HEK293 (cell line): ENCODE results near the gene SLC22A14.

Experiments used
- CTCF ChIA-PET: fragments of 350-600 bp; formaldehyde crosslinking; extraction: SDS; loops from one replicate; lab custom pipeline; 2021; ENCODE audit warnings: antibody characterized with exemption; lab: Yijun Ruan, JAX
- POLR2A ChIA-PET: fragments of 300-600 bp; formaldehyde crosslinking; extraction: SDS; loops from one replicate; lab custom pipeline; 2020; ENCODE audit warnings: antibody characterized with exemption, inconsistent platforms; lab: Yijun Ruan, JAX
- H3K27ac ChIP-seq: fragments of 200-500 bp; sonication (Bioruptor generic); 2 replicates; pipeline ENCODE4 v1.5.1; 2014; ENCODE audit warnings: low read depth, low read length, control low read depth, inconsistent platforms; ENCODE audit errors: extremely low read depth
- H3K36me3 ChIP-seq, 2 experiments: fragments of 200-500 bp in 1 of 2; sonication (Bioruptor generic) in 1 of 2; 1 replicate in 1 of 2; 2 replicates in 1 of 2; pipeline ENCODE4 v1.5.1; 2014 to 2017; ENCODE audit warnings: inconsistent platforms in 2 of 2, low read length in 2 of 2; ENCODE audit not compliant: control insufficient read depth in 2 of 2, insufficient read depth in 1 of 2
- H3K4me1 ChIP-seq: fragments of 200-500 bp; sonication (Bioruptor generic); 2 replicates; pipeline ENCODE4 v1.5.1; 2014; ENCODE audit warnings: mild to moderate bottlenecking, low read length, inconsistent platforms; ENCODE audit not compliant: control insufficient read depth, insufficient read depth
- H3K4me3 ChIP-seq: 2 replicates; pipeline ENCODE4 v1.5.1; 2011; ENCODE audit warnings: low read depth, mild to moderate bottlenecking, control low read depth, low read length, moderate library complexity
- H3K9me3 ChIP-seq: fragments of 200-500 bp; sonication (Bioruptor generic); 2 replicates; pipeline ENCODE4 v1.5.1; 2014; ENCODE audit warnings: low read depth, low read length, inconsistent platforms; ENCODE audit not compliant: control insufficient read depth, insufficient read depth
- CTCF ChIP-seq: fragments of 450-650 bp; formaldehyde crosslinking; IDR thresholded peaks from 2 replicates; pipeline ENCODE4 v1.5.1; 2016; ENCODE audit warnings: missing biosample characterization, missing genetic modification characterization
- HIC1 ChIP-seq: fragments of 450-650 bp; formaldehyde crosslinking; IDR thresholded peaks from 2 replicates; pipeline ENCODE4 v1.5.1; 2016; ENCODE audit warnings: missing biosample characterization, missing genetic modification characterization
- PRDM1 ChIP-seq: fragments of 450-650 bp; formaldehyde crosslinking; IDR thresholded peaks from 2 replicates; pipeline ENCODE4; 2016; ENCODE audit warnings: missing biosample characterization, missing genetic modification characterization
- SP3 ChIP-seq: fragments of 450-650 bp; formaldehyde crosslinking; IDR thresholded peaks from 2 replicates; pipeline ENCODE4 v1.5.1; 2016; ENCODE audit warnings: missing biosample characterization, missing genetic modification characterization
- YY2 ChIP-seq: fragments of 450-650 bp; formaldehyde crosslinking; IDR thresholded peaks from 2 replicates; pipeline ENCODE4 v1.5.1; 2016; ENCODE audit warnings: missing biosample characterization, missing genetic modification characterization
- ZBTB26 ChIP-seq: fragments of 450-650 bp; formaldehyde crosslinking; optimal IDR thresholded peaks from 2 replicates; pipeline ENCODE3; 2016; ENCODE audit warnings: missing biosample characterization, mild to moderate bottlenecking, missing genetic modification characterization
- ZBTB6 ChIP-seq: fragments of 450-650 bp; formaldehyde crosslinking; IDR thresholded peaks from 2 replicates; pipeline ENCODE4 v1.5.1; 2017; ENCODE audit warnings: missing biosample characterization, missing genetic modification characterization
- ZFP37 ChIP-seq: fragments of 450-650 bp; formaldehyde crosslinking; IDR thresholded peaks from 2 replicates; pipeline ENCODE4 v1.5.1; 2016; ENCODE audit warnings: missing biosample characterization, missing genetic modification characterization
- ZNF112 ChIP-seq: fragments of 450-650 bp; formaldehyde crosslinking; IDR thresholded peaks from 2 replicates; pipeline ENCODE4 v1.5.0; 2017; ENCODE audit warnings: missing biosample characterization, missing genetic modification characterization
- ZNF114 ChIP-seq: fragments of 450-650 bp; formaldehyde crosslinking; IDR thresholded peaks from 2 replicates; pipeline ENCODE4 v1.5.0; 2017; ENCODE audit warnings: missing biosample characterization, missing genetic modification characterization
- ZNF23 ChIP-seq: fragments of 450-650 bp; formaldehyde crosslinking; IDR thresholded peaks from 2 replicates; pipeline ENCODE4 v1.5.1; 2016; ENCODE audit warnings: missing biosample characterization, missing genetic modification characterization, borderline replicate concordance
- ZNF362 ChIP-seq: fragments of 450-650 bp; formaldehyde crosslinking; IDR thresholded peaks from 2 replicates; pipeline ENCODE4 v1.5.1; 2016; ENCODE audit warnings: missing biosample characterization, missing genetic modification characterization
- ZNF48 ChIP-seq: fragments of 450-650 bp; formaldehyde crosslinking; IDR thresholded peaks from 2 replicates; pipeline ENCODE4 v1.5.1; 2016; ENCODE audit warnings: missing biosample characterization, missing genetic modification characterization
- ZNF501 ChIP-seq: fragments of 450-650 bp; formaldehyde crosslinking; IDR thresholded peaks from 2 replicates; pipeline ENCODE4 v1.5.1; 2016; ENCODE audit warnings: missing biosample characterization, missing genetic modification characterization
- ZNF549 ChIP-seq: fragments of 450-650 bp; IDR thresholded peaks from 2 replicates; pipeline ENCODE4 v1.5.1; 2018; ENCODE audit warnings: missing biosample characterization, missing genetic modification characterization, mild to moderate bottlenecking, inconsistent platforms, moderate library complexity
- ZNF645 ChIP-seq: fragments of 450-650 bp; formaldehyde crosslinking; IDR thresholded peaks from 2 replicates; pipeline ENCODE4; 2016; ENCODE audit warnings: missing biosample characterization, missing genetic modification characterization
- ZNF791 ChIP-seq: fragments of 450-650 bp; formaldehyde crosslinking; IDR thresholded peaks from 2 replicates; pipeline ENCODE4 v1.5.1; 2016; ENCODE audit warnings: missing biosample characterization, missing genetic modification characterization
- ZSCAN5A ChIP-seq: fragments of 450-650 bp; formaldehyde crosslinking; IDR thresholded peaks from 2 replicates; pipeline ENCODE4 v1.5.1; 2016; ENCODE audit warnings: missing biosample characterization, missing genetic modification characterization

Gene SLC22A14

GRCh38 chr3:38250198-38250597 lies 31.9 kb upstream of the SLC22A14 start (continued):
- no peak for TF ChIP-seq HIC1 (tag by site-specific recombination)
- TF ChIP-seq ZNF501 (tag by site-specific recombination): no peak
- no peak for TF ChIP-seq YY2 (tag by site-specific recombination)
- no peak for TF ChIP-seq ZNF791 (tag by site-specific recombination)
- no peak for TF ChIP-seq ZBTB26 (tag by site-specific recombination)
- TF ChIP-seq CTCF (tag by site-specific recombination): no peak
- no peak for TF ChIP-seq ZFP37 (tag by site-specific recombination)
- TF ChIP-seq ZNF114 (tag by site-specific recombination): no peak
- no peak for TF ChIP-seq ZNF23 (tag by site-specific recombination)

- TF ChIP-seq ZSCAN5A (tag by site-specific recombination): no peak
- TF ChIP-seq ZNF549 (tag by site-specific recombination): no peak
- TF ChIP-seq PRDM1 (tag by site-specific recombination): no peak
- no peak for TF ChIP-seq SP3 (tag by site-specific recombination)
- TF ChIP-seq ZNF362 (tag by site-specific recombination): no peak
- TF ChIP-seq ZBTB6: no peak
- no peak for TF ChIP-seq ZNF645 (tag by site-specific recombination)
- no peak for TF ChIP-seq ZNF48 (tag by site-specific recombination)
- no peak for TF ChIP-seq ZNF112
- POLR2A ChIA-PET: no interaction called here
- Histone ChIP-seq H3K4me3 (no peak overlapping the region), H3K27ac (no peak overlapping the region), H3K9me3 (no peaks in the 10 kb centered on the region), H3K4me1 (no peaks in the 10 kb centered on the region), H3K36me3 (peaks cover 0 to 86% of the 10 kb centered on the region in 2 experiments; a peak in 2 of 3 replicates)
- CTCF ChIA-PET: no interaction called here
These were observed 30.9 kb upstream of the SLC22A14 start for GRCh38 chr3:38251197-38251596.
